NK-92 (cell line): ENCODE measurements around the gene PDE2A.

Source experiments
- DNase-seq: peaks from one replicate; lab custom pipeline; 2025; ENCODE audit not compliant: unreplicated experiment; lab: John Stamatoyannopoulos, UW

PDE2A gene

DNA sequence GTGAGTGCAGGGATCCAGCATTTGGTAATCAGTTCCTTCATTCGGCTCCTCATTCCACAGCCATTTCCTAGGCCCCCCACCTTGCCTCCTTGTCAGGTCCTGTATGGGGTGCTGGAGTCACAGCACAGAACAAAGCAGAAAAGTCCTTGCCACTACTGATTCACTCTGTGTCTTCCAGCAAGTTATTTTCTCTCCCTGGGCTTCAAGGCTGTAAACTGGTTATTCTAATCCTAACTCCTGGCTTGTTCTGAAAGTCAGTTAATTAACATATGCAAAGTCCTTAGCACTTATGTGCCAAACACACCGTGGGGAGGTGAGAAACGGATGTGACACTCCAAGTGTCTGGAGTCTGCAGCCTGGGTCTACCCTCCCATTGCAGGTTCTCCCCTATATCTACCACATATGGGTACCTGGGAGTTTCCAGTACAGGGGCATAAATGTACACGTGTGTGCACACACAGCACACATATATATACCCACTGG is 30.6 kb upstream of the PDE2A start:
- no peak for DNase-seq

DNA sequence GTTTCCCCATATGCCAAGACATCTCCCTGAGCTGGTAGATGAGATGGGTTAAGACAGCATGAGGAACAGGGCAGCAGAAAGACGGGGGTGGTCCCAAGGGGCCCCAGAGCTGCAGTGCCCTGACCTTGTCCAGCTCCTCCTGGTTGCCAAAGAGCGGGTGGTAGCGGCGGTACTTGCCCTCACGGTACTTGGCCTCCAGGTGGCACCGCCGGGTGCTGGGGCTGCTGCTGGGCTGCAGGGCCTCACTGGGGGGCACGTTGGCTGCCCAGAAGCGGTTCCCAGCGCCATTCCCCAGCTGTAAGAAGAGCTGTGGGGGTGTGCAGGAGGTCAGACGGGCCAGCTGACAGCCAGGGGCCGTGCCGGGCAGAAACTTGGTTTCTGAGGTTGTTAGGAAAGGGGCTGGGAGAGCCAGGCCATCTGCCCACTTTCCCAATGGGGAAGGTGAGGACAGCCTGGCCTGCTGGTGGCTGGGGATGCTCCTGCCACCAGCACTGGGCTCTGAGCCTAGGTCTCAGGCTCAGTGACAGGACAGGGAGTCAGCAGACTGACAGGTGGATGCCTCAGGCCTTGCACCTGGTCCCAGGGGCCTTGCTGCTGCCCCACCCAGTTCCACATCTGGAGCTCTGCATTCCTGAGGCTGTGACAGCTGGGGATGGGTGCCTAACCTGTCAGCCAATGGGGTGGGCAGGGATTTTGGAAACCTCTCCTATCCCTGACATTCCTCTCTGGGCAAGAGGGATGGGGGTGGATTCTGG is 30.0 kb upstream of the PDE2A start:
- DNase-seq = no peak

DNA sequence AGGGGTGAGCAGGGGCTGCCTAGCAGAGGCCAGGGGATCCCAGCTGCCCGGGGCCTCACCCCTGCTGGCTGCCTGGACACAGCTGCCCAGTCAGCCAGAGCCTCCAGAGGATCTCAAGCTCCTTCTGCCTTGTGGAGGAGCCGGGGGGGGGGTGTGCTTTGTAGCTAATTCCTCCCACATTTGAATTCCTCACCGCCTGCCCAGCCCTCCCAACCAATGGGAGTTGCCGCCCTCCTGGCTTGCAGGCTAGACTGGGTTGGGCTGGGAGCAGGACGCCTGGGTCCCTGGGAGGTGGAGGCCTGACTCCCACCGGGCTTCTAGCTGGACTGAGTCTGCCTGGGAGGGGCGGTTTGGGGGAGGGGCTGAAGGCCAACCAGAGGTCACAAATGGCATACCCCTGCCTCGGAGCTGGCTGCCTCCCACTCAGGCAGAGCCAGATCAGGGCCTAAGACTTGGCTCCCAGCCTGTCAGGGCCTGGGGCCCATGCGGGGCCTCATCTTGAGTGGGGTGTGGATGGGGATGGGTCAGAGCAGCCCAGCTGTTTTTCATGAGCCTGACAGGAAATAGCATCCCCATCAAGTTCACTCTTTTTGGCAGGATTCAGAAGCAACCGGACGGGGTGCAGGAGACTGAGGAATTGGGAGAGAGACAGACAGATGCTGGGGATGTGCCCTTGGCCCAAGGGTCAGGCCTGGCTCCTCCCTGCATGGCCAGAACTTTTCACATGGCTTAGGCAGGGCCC is 29.2 kb upstream of the PDE2A start:
- no peak for DNase-seq

DNA sequence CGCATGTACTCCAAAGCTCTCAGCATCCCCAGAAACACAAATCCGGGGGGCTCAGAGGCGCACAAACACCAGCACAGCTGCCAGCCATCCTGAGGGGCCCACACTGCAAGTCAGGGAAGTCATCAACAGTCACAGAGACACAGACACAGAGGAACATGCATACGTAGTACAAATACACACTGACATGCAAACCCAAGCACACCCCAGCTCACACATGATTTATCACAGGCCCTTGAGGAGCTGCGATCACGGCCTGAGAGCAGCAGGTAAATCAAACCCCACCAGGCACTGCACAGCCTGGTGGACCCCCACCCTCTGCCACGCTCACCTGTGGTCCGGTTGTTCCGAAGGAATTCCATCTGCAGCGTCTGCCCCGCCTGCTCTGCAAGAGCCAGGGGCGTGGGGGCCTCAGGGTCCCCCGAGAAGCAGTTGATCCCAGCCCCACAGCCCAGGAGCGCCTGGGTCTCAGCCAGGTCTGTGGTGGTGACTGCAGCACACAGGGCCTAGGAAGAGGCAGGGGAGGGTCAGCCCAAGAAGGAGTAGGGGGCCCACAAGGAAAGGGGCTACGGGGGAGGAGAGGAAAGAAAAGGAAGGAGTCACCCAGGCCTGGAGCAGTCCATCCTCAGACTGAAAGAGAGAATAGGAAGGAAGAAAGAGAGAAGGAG is 28.5 kb upstream of the PDE2A start:
- DNase-seq = no peak

DNA sequence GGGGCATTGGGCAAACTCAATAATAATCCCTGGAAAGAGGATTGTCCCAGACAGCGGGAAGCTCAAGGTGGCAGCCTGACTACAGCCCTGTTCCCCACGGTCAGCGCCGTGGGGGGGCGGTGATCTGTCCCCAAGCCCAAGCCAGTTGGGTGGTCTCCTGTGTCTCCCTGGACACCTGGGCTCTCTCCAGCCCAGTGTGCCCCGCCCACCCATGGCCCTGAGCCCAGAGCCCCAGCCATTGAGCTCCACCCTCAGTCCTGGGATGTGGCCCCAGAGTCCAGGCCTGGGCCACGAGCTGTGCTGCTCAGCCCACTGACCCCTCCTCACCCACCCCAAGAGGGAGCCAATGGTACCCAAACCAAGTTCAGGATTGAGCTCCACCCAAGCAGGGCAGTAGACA is 27.9 kb upstream of the PDE2A start:
- no peak for DNase-seq

DNA sequence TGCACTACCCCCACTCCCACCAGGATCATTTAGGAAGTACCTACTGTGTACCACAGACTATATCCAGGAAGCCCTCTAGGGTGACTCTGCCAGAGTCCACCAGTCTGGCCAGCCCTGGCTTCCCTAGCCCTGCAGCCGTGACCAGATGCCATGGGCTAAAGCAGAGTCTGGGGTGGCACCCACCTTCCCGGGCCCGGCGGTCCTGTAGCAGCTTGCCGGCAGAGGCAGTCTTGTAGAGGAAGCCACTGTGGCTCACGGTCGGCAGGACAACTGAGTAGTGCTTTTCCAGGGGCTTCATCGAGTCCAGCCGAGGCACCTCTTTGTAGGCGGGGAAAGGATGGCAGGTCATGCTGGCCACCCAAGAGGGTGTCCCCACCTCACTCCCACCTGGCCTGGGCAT is 27.2 kb upstream of the PDE2A start:
- no peak for DNase-seq

DNA sequence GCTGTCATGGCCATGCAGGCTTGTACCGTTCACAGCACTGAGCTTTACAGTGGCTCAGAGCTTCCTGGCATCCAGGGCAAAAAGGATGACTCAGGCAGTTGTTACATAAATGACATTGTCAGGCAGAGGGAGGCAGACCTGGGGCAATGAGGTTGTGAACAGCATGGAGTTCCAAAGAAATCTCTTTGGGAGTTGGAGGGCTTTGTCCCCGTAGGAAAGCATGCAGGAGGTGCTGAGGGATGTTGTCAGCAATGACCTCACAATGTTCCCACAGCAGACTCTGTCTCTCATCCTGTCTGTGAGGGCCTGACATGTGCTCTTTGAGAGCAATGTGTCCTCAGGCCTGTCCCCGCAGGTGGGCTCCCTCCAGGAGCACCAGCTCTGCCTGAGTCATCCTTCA is 25.9 kb upstream of the PDE2A start:
- DNase-seq = no peak

DNA sequence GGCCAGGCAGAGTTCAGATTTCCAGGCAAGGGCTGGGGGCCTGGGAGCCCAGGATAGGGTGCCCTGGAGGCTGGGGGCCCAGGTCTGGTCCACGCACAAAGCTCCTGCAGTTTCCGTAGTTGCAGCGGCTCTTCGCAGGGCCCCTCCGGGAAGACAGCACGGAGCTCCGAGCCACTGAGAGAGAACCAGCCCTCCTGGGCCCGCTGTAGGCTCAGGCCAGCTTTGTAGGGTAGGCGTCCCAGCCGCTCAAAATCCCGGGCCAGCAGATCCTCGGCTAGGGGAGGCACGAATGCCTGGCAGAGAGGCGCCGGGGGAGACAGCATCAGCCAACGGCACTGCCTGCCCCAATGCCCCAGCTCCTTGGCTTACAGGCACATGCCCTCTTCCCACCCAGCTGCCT is 23.6 kb upstream of the PDE2A start:
- no peak for DNase-seq

DNA sequence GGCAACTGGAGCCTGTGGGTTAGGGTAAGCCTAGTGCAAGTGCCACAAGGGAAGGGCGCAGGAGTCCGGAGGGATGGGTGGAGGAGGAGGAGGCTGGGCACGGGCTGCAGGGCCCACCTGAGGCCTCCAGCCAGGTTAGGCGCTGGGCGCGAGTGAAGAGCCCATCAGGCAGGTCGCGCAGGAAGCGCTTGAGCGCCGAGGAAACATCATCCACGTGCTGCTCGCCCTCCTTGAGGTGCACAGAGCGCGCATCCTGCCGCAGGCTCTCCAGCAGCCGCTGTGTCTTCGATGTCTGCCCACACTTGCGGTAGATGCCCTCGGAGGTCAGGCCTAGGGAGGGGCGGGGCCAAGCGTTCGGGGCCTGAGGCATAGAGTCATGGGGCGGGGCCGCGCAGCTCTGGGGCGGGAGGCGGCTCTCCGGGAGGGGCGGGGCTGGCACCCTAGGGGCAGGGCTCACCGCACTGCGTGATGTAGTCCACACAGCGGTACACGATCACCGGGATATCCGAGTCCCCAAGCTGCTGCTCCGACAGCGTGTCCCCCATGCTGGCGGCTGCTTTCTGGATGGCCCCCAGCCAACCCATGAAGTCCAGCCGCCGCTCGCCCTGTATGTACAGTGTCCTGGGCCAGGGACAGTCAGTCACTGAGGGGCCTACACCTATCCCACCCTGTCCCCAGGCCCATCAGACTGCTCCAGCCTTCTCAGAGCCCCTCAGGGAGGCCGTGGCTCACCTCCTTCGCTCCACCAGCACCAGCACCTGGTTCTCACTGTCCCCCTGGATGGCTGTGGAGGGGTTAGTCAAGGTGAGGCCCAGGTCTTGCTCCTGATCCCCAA is 22.9 kb upstream of the PDE2A start:
- no peak for DNase-seq

DNA sequence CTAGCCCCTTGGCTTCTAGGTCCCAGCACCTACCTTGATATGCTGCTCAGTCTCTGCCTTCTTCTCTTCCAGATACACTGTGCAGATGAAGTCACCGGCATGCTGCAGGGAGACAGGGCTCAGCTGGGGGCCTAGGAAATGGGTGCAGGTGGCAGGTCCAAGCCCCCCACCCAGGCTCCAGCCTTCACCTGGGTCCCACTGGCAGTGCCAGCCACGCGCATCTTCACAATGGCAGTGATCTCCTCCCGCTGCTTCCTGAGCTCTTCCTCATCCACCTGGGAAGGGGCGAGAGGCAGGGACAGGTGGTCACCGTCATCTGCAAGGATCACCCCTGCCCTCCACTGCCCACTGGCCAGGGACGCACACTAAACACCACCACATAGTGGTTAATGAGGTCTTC is 21.1 kb upstream of the PDE2A start:
- no peak for DNase-seq

DNA sequence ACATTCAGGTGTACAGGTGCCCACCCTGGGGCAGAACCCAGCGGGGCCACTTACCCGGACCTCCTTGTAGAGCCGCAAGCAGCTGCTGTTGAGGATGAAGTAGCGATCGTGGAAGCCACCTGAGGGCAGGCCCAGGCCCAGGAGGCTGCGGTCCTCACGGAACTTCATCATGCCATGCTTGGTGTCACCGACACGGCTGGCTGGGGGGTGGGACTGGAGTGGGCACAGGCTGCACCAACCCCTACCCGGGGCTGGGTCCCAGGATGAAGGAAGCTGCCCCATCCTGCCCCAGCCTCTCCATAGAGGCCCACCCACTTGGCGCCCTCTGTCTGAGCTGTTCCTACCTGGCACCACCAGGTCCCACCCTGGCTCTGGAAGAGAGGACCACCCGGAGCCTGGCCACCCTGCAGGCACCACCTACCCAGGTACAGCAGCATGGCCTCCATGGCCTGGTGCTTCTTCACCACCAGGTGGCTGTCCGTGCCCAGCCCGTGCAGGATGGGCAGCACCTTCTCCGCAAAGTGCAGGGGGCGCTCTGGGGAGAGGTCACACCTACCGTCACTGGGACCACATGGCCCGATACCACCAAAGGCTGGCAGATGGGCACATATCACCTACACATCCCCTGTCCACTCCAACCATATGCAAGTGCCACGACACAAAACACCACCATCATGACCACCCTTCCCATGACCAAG is 19.2 kb upstream of the PDE2A start:
- no peak for DNase-seq

DNA sequence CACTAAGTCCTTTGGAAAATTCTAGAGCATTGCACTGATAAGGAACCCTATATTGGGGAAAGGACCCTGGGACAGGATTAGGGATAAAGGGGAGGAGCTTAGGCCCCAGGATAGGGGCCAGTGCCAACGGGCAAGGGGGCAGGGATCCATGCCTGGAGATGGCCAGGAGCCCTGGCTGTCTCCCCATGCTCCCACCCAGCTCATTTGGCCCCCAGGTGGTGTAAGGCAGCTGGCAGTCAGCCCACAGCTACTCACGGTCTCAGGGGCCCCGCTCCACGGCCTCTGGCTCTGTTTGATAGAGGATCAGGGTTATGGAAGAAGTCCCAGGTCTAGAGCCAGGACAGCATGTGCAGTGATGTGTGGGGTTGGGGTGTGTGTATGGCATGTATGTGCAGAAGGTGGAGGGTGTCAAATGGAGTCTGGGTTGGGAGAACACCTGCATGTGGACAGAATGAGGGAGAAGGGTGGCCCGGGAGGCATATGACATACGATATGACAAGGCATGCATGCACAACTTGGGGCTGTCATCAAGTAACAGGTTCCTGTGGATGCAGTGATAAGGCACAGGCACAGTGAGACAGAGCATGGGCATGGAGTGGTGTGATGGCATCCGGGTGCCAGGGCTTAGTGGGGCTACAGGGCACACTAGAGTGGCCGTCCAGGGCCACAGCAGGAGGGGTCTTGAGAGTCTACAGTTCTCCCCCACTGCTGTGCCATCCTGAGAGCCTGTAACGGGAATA is 18.4 kb upstream of the PDE2A start:
- DNase-seq = no peak

DNA sequence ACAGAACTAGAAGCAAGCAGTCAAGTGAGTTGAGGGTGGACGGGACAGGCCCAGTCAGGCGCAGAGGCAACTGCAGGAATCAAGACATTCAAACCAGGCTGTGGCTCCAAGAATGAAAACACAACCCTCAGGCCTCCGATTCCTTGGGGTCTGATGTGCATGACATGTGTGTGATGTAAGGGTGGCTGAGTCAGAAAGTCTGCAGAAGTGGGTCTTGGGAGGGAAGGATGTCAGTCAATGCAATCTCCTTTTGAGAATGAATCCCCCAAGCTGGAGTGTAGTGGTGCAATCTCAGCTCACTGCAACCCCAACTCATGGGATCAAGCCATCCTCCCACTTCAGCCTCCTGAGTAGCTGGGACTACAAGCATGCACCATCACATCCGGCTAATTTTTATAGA is 15.9 kb upstream of the PDE2A start:
- no peak for DNase-seq

DNA sequence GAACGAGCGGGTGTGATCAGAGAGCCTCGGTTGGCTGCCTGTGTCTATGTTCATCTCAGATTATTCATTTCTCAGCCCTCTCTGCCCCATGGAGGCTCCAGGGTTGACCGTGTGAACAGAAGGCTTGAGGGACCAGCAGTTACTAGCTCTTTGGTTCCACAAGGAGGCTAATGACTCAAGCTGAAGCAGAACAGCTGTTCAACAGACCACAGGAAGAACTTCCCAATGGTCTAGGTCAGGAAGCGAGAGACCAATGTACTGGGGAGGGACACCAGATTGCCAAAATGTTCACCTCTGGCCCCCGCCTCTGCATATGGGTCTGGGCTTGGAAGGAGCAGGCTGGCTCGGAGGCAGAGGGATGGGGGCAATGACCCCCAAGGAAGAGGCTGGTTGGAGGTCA is 14.7 kb upstream of the PDE2A start:
- DNase-seq = no peak

DNA sequence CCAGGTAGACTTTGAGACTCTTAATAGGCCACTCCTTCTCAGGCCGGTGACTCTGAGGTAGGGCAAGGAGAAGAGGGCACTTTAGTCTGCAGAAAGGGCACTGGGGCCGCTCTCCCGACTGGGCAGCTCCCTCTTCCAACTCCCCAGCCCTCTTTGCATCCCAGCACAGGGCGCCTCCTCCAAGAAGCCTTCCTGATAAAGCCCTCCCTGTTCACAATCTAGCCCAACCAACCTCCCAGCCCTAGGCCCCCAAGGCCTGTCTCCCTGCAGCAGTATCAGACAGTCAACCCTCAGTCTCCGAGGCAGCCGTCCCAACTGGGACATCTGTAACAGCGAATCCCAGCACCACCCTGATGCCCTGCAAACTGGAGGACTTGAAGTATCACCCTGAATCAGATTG is 14.3 kb upstream of the PDE2A start:
- DNase-seq = no peak

DNA sequence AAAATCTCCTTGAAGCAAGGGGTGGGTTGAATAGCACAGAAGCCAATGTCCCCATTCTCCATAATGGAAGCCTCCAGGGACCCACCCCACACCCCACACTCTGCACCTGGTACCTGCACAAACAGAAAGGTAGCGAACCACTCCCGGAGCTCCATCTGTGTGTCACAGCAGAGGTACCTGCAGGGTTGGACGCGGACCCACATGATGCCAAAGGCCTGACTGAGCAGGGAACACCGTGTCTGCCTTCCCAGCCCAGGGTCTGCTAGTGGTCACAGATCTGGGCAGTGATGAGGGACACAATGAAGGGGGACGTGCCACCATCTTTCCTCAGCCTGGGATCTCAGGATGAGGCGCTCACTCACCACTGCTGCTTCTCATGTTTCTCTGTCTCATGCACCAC is 13.1 kb upstream of the PDE2A start:
- no peak for DNase-seq

DNA sequence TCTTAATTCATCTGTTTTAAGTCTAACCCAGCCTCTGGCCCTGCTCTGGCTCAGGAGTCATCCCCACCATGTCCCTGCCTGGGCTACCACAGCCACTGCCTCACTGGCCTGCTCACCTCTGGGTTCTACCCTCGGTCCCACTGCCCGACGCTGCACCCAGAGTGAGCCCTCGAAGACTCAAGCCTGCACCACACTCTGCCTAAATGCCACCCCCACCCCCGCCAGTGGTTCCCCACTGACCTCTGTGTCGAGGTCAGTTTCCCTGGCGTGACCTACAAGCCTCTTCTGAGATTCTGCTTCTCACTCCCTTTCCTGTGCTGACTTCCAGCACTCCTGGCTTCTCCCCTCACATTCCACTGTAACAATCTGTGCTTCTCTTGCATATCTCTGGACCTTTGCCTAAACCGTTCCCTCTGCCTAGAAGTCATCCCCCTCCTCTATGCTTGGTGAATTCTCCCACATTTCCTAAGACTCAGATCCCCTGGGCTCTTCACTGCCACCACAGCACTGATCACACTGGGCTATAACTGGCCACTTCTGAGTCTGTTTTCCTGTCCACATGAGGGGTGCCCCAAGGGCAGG is 12.5 kb upstream of the PDE2A start:
- DNase-seq = no peak

DNA sequence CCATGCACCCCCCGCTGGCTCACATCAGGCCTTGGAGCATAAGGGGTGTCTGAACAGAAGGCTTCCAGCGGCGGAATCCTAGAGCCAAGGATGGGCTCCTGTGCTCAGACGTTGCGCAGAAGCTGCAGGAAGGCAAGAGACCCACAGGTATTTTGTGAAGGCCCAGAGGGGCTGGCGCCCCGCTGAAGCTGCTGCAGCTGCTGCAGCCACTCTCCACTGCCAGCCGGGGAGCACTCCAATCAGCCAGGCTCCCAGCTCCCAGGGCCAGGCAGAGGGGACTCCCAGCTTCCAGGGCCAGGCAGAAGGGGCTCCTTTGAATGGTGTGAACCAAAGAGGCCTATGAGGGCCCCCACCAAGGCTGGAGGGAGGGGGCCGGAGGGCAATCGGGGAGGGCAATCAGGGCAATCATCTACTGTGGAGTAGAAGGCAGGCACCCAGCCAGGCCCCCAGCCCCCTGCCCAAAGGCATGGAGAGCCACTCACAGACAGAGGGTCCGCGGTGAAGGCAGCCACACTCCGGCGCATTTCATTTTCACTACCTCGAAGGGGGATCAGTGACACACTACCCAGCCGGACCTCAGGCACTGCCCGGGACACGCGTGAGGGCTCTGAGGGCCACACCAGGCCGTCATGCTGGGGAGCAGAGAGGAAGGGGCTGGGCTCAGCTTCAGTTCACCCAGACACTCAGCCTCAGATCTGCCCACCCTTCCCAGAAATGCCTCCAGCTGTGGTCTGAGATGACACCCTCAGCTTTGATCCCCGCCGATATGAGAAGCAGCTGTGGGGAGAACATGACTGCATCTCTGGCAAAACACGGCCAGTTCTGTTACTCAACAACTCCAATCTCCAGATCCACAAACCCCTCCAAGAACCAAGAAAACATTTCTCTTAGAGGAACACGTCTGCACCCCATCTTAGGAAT is 11.6 kb upstream of the PDE2A start:
- DNase-seq = no peak
